Measurements from ENCODE around the gene BSND. TPM values are rescaled to one million over a fixed set of nuclear protein-coding genes. Genes with fewer than 3 reads are reported as not detected.
A peak's percentile ranks its signal among the peaks of the same experiment; 100 is the strongest.

The BSND gene
- total RNA-seq, 1 experiment from 2014 or later = not detected

DNA sequence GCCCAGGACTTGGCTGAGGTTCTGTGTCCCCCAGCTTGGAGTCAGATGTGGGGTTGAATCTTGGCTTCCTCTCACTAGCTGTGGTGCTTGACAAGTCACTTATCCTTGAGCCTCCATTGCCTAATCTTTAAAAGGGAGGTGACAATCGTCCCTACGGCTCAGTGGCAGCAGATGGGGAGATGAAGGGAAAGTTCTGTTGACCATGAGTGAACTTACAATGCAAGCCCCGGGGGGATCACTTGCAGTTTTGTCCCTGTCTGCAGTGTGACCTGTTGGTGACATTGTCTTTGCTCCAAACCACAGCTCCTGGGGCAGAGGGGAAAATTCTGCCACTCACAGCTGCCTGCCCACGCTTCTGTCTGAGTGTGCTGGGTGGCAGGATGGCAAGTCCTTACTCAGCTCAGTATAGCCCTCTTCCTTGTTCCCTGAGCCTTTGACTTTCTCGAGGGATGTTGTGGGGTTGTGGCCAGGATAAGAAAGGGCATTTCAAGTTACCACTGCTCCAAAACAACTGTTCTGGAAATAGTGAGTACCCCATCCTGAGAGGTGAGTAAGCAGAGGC is 42.3 kb downstream of the BSND start:
- ChIA-PET CTCF (no interaction called here), POLR2A (ENCODE audit: unreplicated experiment) (no interaction called here)
- no peak overlapping the region for H3K9ac ChIP-seq (ENCODE audit: low read length)
- H3K4me1 ChIP-seq (ENCODE audit: insufficient read depth, low read length) = peaks cover 11% of the 10 kb centered on the region; the same call in 1 of the 2 replicates
- H4K20me1 ChIP-seq (ENCODE audit: low read length) = no peaks in the 10 kb centered on the region
- no peaks in the 10 kb centered on the region for H3K9me3 ChIP-seq (ENCODE audit: low read length)
- TF ChIP-seq EZH2 (IDR thresholded peaks at IDR 0.05; ENCODE audit: low read length, unreplicated experiment) (no peak), EZH2phosphoT487 (IDR thresholded peaks at IDR 0.05; ENCODE audit: borderline replicate concordance, low read length) (no peak)
- TF ChIP-seq, protein P1, sequence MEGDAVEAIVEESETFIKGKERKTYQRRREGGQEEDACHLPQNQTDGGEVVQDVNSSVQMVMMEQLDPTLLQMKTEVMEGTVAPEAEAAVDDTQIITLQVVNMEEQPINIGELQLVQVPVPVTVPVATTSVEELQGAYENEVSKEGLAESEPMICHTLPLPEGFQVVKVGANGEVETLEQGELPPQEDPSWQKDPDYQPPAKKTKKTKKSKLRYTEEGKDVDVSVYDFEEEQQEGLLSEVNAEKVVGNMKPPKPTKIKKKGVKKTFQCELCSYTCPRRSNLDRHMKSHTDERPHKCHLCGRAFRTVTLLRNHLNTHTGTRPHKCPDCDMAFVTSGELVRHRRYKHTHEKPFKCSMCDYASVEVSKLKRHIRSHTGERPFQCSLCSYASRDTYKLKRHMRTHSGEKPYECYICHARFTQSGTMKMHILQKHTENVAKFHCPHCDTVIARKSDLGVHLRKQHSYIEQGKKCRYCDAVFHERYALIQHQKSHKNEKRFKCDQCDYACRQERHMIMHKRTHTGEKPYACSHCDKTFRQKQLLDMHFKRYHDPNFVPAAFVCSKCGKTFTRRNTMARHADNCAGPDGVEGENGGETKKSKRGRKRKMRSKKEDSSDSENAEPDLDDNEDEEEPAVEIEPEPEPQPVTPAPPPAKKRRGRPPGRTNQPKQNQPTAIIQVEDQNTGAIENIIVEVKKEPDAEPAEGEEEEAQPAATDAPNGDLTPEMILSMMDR (conservative IDR thresholded peaks at IDR 0.05; ENCODE audit: low read depth, low read length) = no peak
- H2AFZ ChIP-seq (ENCODE audit: low read length) = no peak overlapping the region
- BruUV-seq (replicated peaks) = no TSS peak
- H3K9me2 ChIP-seq (replicated peaks; ENCODE audit: low read length) = no peaks in the 10 kb centered on the region
- intact Hi-C loops (cut with micrococcal nuclease) = no loop called here
- no peaks in the 10 kb centered on the region for H3F3A ChIP-seq (ENCODE audit: low read length, unreplicated experiment)
- peak overlapping the region; percentile 73; the same call in 1 of the 2 replicates for H3K4me3 ChIP-seq (ENCODE audit: low read length)
- H3K4me2 ChIP-seq (ENCODE audit: low read length) = peak overlapping the region; percentile 92
- H3K79me2 ChIP-seq (ENCODE audit: low read length) = no peaks in the 10 kb centered on the region
- H3K36me3 ChIP-seq (ENCODE audit: low read depth, low read length) = no peaks in the 10 kb centered on the region
- DNase-seq = no peak
- peaks cover 8% of the 10 kb centered on the region for H3K27me3 ChIP-seq (ENCODE audit: low read length)
- ATAC-seq = no peak
- H3K27ac ChIP-seq (ENCODE audit: low read length) = no peak overlapping the region

DNA sequence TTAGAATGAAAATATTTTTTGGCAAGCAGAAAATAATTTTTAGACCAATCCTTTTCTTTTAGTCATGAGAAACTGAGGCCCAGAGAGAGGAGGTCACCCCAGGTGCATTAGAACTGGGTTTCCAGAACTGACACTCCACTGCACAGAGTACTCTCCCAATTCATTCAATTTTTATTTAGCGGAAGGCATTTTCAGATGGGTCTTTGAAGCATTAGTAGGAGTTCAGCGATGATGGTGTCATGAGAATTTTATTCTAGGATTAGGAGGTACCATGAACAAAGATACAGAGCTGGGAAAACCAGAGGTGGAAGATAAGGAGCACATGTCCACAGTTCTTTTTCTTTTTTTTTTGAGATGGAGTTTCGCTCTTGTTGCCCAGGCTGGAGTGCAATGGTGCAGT is 42.9 kb downstream of the BSND start:
- peaks cover 11% of the 10 kb centered on the region; the same call in 1 of the 2 replicates for H3K4me1 ChIP-seq (ENCODE audit: insufficient read depth, low read length)
- intact Hi-C loops (cut with micrococcal nuclease) = no loop called here
- no peaks in the 10 kb centered on the region for H3K9me2 ChIP-seq (replicated peaks; ENCODE audit: low read length)
- no peaks in the 10 kb centered on the region for H3K36me3 ChIP-seq (ENCODE audit: low read depth, low read length)
- H3K9me3 ChIP-seq (ENCODE audit: low read length) = no peaks in the 10 kb centered on the region
- DNase-seq (no peak), ATAC-seq (no peak)
- peaks cover 8% of the 10 kb centered on the region for H3K27me3 ChIP-seq (ENCODE audit: low read length)
- no peak overlapping the region for H2AFZ ChIP-seq (ENCODE audit: low read length)
- BruUV-seq (replicated peaks) = no TSS peak
- H3K4me2 ChIP-seq (ENCODE audit: low read length) = no peak overlapping the region
- no peak overlapping the region for H3K4me3 ChIP-seq (ENCODE audit: low read length)
- no peaks in the 10 kb centered on the region for H3K79me2 ChIP-seq (ENCODE audit: low read length)
- H4K20me1 ChIP-seq (ENCODE audit: low read length) = no peaks in the 10 kb centered on the region
- no peak overlapping the region for H3K27ac ChIP-seq (ENCODE audit: low read length)
- H3F3A ChIP-seq (ENCODE audit: low read length, unreplicated experiment) = no peaks in the 10 kb centered on the region
- CTCF ChIA-PET = no interaction called here
- POLR2A ChIA-PET (ENCODE audit: unreplicated experiment) = no interaction called here
- H3K9ac ChIP-seq (ENCODE audit: low read length) = no peak overlapping the region
- TF ChIP-seq EZH2 (IDR thresholded peaks at IDR 0.05; ENCODE audit: low read length, unreplicated experiment) (no peak), EZH2phosphoT487 (IDR thresholded peaks at IDR 0.05; ENCODE audit: borderline replicate concordance, low read length) (no peak)
- TF ChIP-seq, protein P1 (conservative IDR thresholded peaks at IDR 0.05; ENCODE audit: low read depth, low read length) = no peak

DNA sequence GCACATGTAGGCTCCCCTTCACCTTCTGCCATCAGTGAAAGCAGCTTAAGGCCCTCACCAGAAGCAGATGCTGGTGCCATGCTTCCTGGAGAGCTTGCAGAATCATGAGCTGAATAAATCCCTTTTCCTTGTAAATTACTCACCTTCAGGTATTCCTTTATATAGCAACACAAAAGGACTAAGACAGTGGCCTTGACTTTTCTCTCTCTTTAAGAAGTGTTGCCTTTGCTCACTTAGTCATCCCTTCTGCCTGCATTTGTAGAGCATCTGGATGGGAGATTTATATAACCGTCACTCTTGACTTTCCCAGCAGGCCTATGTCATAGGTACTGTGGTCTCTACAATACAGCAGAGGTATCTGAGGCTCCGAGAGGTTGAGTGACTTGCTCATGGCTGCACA is 44.3 kb downstream of the BSND start:
- no peaks in the 10 kb centered on the region for H4K20me1 ChIP-seq (ENCODE audit: low read length)
- BruUV-seq (replicated peaks) = no TSS peak
- no peaks in the 10 kb centered on the region for H3F3A ChIP-seq (ENCODE audit: low read length, unreplicated experiment)
- no peak overlapping the region for H3K27ac ChIP-seq (ENCODE audit: low read length)
- H3K36me3 ChIP-seq (ENCODE audit: low read depth, low read length) = no peaks in the 10 kb centered on the region
- DNase-seq (no peak), ATAC-seq (no peak)
- TF ChIP-seq EZH2phosphoT487 (IDR thresholded peaks at IDR 0.05; ENCODE audit: borderline replicate concordance, low read length) (no peak), EZH2 (IDR thresholded peaks at IDR 0.05; ENCODE audit: low read length, unreplicated experiment) (no peak)
- TF ChIP-seq, protein P1 (conservative IDR thresholded peaks at IDR 0.05; ENCODE audit: low read depth, low read length) = no peak
- intact Hi-C loops (cut with micrococcal nuclease) = no loop called here
- no peaks in the 10 kb centered on the region for H3K79me2 ChIP-seq (ENCODE audit: low read length)
- H3K9me3 ChIP-seq (ENCODE audit: low read length) = no peaks in the 10 kb centered on the region
- POLR2A ChIA-PET (ENCODE audit: unreplicated experiment) = no interaction called here
- peaks cover 8% of the 10 kb centered on the region for H3K27me3 ChIP-seq (ENCODE audit: low read length)
- no peak overlapping the region for H3K4me3 ChIP-seq (ENCODE audit: low read length)
- CTCF ChIA-PET = no interaction called here
- peaks cover 11% of the 10 kb centered on the region; the same call in 1 of the 2 replicates for H3K4me1 ChIP-seq (ENCODE audit: insufficient read depth, low read length)
- H3K9me2 ChIP-seq (replicated peaks; ENCODE audit: low read length) = no peaks in the 10 kb centered on the region
- no peak overlapping the region for H2AFZ ChIP-seq (ENCODE audit: low read length)
- H3K9ac ChIP-seq (ENCODE audit: low read length) = no peak overlapping the region
- no peak overlapping the region for H3K4me2 ChIP-seq (ENCODE audit: low read length)

Measured in PC-3 (cell line).